ENCODE results near the gene TMEM176A.

GRCh38 chr7:150784120-150784736, 16.3 kb upstream of the TMEM176A start:
- TF ChIP-seq ATF2 (IDR thresholded peaks at IDR 0.05; ENCODE audit: low read length) (no peak), SIRT6 (IDR thresholded peaks at IDR 0.05; ENCODE audit: low read length) (no peak)
